Measurements from ENCODE around the gene CDK16.
A peak's percentile ranks its signal among the peaks of the same experiment; 100 is the strongest.

The CDK16 gene

GRCh38 chrX:47218280-47218919, at the start of gene CDK16:
CDK16 (plus strand) TSS chrX:47218681; CDS start chrX:47223558, 4,877 bp downstream.
- TF ChIP-seq GLIS3 (CRISPR knock-in tag; IDR thresholded peaks at IDR 0.05), result no peak
- no peak for TF ChIP-seq ESRRG (CRISPR knock-in tag; IDR thresholded peaks at IDR 0.05)
- no peak for TF ChIP-seq SNAI2 (CRISPR knock-in tag; IDR thresholded peaks at IDR 0.05)
- no peak for TF ChIP-seq OSR1 (CRISPR knock-in tag; IDR thresholded peaks at IDR 0.05)
- TF ChIP-seq ZFP30 (CRISPR knock-in tag; IDR thresholded peaks at IDR 0.05), result no peak
- TF ChIP-seq CSDC2 (CRISPR knock-in tag; IDR thresholded peaks at IDR 0.05), result no peak
- TF ChIP-seq ZFP3 (CRISPR knock-in tag; IDR thresholded peaks at IDR 0.05), result no peak
- no peak for TF ChIP-seq ISL1 (CRISPR knock-in tag; IDR thresholded peaks at IDR 0.05)
- TF ChIP-seq, protein P1, sequence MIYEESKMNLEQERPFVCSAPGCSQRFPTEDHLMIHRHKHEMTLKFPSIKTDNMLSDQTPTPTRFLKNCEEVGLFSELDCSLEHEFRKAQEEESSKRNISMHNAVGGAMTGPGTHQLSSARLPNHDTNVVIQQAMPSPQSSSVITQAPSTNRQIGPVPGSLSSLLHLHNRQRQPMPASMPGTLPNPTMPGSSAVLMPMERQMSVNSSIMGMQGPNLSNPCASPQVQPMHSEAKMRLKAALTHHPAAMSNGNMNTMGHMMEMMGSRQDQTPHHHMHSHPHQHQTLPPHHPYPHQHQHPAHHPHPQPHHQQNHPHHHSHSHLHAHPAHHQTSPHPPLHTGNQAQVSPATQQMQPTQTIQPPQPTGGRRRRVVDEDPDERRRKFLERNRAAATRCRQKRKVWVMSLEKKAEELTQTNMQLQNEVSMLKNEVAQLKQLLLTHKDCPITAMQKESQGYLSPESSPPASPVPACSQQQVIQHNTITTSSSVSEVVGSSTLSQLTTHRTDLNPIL (CRISPR knock-in tag; IDR thresholded peaks at IDR 0.05; ENCODE audit: low read depth), result no peak
- no peak for TF ChIP-seq ARNTL (CRISPR knock-in tag; IDR thresholded peaks at IDR 0.05; ENCODE audit: borderline replicate concordance, low read depth)
- TF ChIP-seq POU6F1 (CRISPR knock-in tag; IDR thresholded peaks at IDR 0.05; ENCODE audit: borderline replicate concordance, low read depth), result no peak
- TF ChIP-seq PPARA (CRISPR knock-in tag; IDR thresholded peaks at IDR 0.05; ENCODE audit: borderline replicate concordance), result no peak
- TF ChIP-seq TSHZ2 (CRISPR knock-in tag; IDR thresholded peaks at IDR 0.05), result no peak
- TF ChIP-seq RARB (CRISPR knock-in tag; IDR thresholded peaks at IDR 0.05), result no peak
- TF ChIP-seq ZNF8 (CRISPR knock-in tag; IDR thresholded peaks at IDR 0.05), result no peak
- ATAC-seq, result peak; percentile 70

DNA sequence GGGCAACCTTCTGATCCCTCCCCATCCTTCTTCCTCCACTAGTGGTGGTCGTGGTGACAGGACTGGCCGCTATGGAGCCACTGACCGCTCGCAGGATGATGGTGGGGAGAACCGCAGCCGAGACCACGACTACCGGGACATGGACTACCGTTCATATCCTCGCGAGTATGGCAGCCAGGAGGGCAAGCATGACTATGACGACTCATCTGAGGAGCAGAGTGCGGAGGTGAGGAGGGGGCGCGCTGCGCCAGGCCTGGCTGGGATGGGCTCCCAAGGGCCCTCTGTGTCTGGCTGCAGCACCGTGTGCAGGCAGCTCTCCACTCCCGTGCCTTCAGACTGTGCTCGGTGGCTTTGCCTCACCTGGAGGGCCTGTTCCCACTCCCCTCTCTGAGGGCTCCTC, 49.2 kb upstream of the CDK16 start:
- no peak for ATAC-seq
- TF ChIP-seq TCF4 (CRISPR knock-in tag; IDR thresholded peaks at IDR 0.05; ENCODE audit: borderline replicate concordance), result no peak
- no peak for TF ChIP-seq RARB (CRISPR knock-in tag; IDR thresholded peaks at IDR 0.05)
- TF ChIP-seq, protein P1 (CRISPR knock-in tag; IDR thresholded peaks at IDR 0.05; ENCODE audit: low read depth), result no peak
- TF ChIP-seq OSR1 (CRISPR knock-in tag; IDR thresholded peaks at IDR 0.05), result no peak
- TF ChIP-seq ZC3H10 (CRISPR knock-in tag; IDR thresholded peaks at IDR 0.05), result no peak

DNA sequence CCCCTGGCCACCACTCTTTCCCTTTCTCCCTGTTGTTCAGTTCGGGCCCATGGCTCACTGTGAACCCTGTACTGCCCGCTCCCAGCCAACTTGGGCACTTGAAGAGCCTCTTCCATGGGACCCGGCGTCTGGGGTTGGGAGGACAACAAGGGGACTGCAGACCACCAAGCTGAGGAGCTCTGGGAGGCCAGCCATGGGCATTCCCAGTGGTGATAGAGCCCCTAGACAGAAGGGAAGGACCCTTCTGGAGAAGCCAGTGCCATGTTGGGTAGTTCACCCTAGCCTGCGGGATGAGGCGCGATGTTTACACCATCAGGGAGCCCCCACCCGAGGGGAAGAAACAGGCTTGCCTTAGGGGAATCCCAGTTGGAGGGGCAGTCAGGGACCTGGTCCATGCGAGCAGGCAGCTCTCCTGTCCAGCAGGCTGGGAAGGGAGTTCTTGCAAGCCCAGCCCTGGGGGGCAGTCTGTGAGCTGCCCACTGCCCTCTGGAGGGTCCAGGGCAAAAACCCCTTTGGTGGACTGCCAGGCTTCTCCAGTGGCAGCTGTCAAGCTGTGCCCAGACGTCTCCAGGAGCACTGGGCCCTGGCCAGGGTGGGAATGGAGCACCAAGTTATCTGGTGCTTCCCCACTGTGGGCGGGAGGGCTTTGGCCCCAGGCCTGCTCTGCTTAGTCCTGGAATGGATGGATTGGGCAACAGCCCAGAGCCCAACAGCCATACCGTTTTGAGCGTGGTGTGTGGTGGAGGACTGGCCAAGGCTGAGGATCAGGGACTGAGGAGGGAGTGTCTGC, 48.6 kb upstream of the CDK16 start:
- ATAC-seq, result peak; percentile 14; the same call in 1 of the 3 replicates
- TF ChIP-seq PATZ1 (CRISPR knock-in tag; IDR thresholded peaks at IDR 0.05; ENCODE audit: borderline replicate concordance) (no peak), ARNTL (CRISPR knock-in tag; IDR thresholded peaks at IDR 0.05; ENCODE audit: borderline replicate concordance, low read depth) (no peak), ZNF8 (CRISPR knock-in tag; IDR thresholded peaks at IDR 0.05) (no peak), OSR1 (CRISPR knock-in tag; IDR thresholded peaks at IDR 0.05) (no peak), CSDC2 (CRISPR knock-in tag; IDR thresholded peaks at IDR 0.05) (no peak), ZFP3 (CRISPR knock-in tag; IDR thresholded peaks at IDR 0.05) (no peak), ESRRG (CRISPR knock-in tag; IDR thresholded peaks at IDR 0.05) (no peak), SNAI2 (CRISPR knock-in tag; IDR thresholded peaks at IDR 0.05) (no peak), ZNF565 (CRISPR knock-in tag; conservative IDR thresholded peaks at IDR 0.05; ENCODE audit: low read depth) (no peak), POU6F1 (CRISPR knock-in tag; IDR thresholded peaks at IDR 0.05; ENCODE audit: borderline replicate concordance, low read depth) (no peak), TSHZ2 (CRISPR knock-in tag; IDR thresholded peaks at IDR 0.05) (no peak), TOX (CRISPR knock-in tag; IDR thresholded peaks at IDR 0.05; ENCODE audit: borderline replicate concordance) (no peak)

Data from SK-N-SH treated with all-trans-retinoic acid at 6 μM for 48 hours (cell line).